H1 (cell line): Measurements from ENCODE around the gene NAA16. TPM values are rescaled to one million over a fixed set of nuclear protein-coding genes. Genes with fewer than 3 reads are reported as not detected.

ENCODE experiments used
- CTCF ChIA-PET: fragments of 300-600 bp; sonication (Branson Sonifier 250); formaldehyde crosslinking; loops from one replicate; lab custom pipeline; 2021; ENCODE audit not compliant: partially characterized antibody; lab: Charles Lee
- POLR2A ChIA-PET: fragments of 300-600 bp; sonication (Branson Sonifier 250); formaldehyde crosslinking; loops from one replicate; lab custom pipeline; 2021; ENCODE audit warnings: inconsistent platforms; ENCODE audit not compliant: partially characterized antibody; lab: Charles Lee
- DNase-seq, 2 experiments: peaks; one replicate each; pipeline versions ENCODE4 v3.0.0 to v3.0.0-alpha.2; 2010 to 2022; ENCODE audit warnings: low spot score in 2 of 2, low read depth in 1 of 2, mixed read lengths in 1 of 2
- FAIRE-seq: peaks from 2 replicates; lab custom pipeline; 2011; peaks lifted over from hg19 to GRCh38; lab: Jason Lieb, UNC
- H2AFZ ChIP-seq: 2 replicates; pipeline ENCODE4 v1.8.1; 2012; ENCODE audit warnings: low read length, inconsistent platforms
- H2AK5ac ChIP-seq: 2 replicates; pipeline ENCODE4 v1.6.1; 2013; ENCODE audit warnings: low read depth, low read length
- H2BK120ac ChIP-seq: replicated peaks from 2 replicates; pipeline ENCODE3; 2013; ENCODE audit warnings: low read depth, low read length, inconsistent platforms
- H2BK12ac ChIP-seq: 2 replicates; pipeline ENCODE4 v1.6.1; 2013; ENCODE audit warnings: low read depth, low read length
- H2BK15ac ChIP-seq: 2 replicates; pipeline ENCODE4 v1.6.1; 2013; ENCODE audit warnings: low read length
- H2BK20ac ChIP-seq: 2 replicates; pipeline ENCODE4 v1.6.1; 2013; ENCODE audit warnings: low read length
- H2BK5ac ChIP-seq: 2 replicates; pipeline ENCODE4 v1.6.1; 2013; ENCODE audit warnings: low read depth, low read length
- H3K14ac ChIP-seq: 2 replicates; pipeline ENCODE4 v1.6.1; 2013; ENCODE audit warnings: inconsistent platforms; ENCODE audit not compliant: insufficient read length
- H3K18ac ChIP-seq: 2 replicates; pipeline ENCODE4 v1.6.1; 2013; ENCODE audit warnings: low read length; ENCODE audit errors: extremely low read depth
- H3K23ac ChIP-seq: 2 replicates; pipeline ENCODE4 v1.6.1; 2013; ENCODE audit warnings: inconsistent platforms; ENCODE audit not compliant: insufficient read length
- H3K23me2 ChIP-seq: 2 replicates; pipeline ENCODE4 v1.6.1; 2013; ENCODE audit warnings: low read depth, low read length
- H3K27ac ChIP-seq: 2 replicates; pipeline ENCODE4 v1.6.1; 2011; ENCODE audit warnings: low read depth, low read length, inconsistent platforms
- H3K27me3 ChIP-seq, 4 experiments: replicated peaks in 1 of 4; 1 replicate in 1 of 4; 2 replicates in 3 of 4; pipeline versions ENCODE4 v1.6.1 to v1.8.1; 2011 to 2013; ENCODE audit warnings: low read length in 3 of 4, mild to moderate bottlenecking in 3 of 4, inconsistent platforms in 2 of 4, mixed read lengths in 2 of 4, moderate library complexity in 1 of 4; ENCODE audit not compliant: control insufficient read depth in 3 of 4, insufficient read depth in 3 of 4; ENCODE audit errors: extremely low read depth in 1 of 4
- H3K36me3 ChIP-seq, 4 experiments: 2 replicates each; pipeline versions ENCODE4 v1.6.1 to v1.8.1; 2011 to 2013; ENCODE audit warnings: mild to moderate bottlenecking in 4 of 4, low read length in 3 of 4, moderate library complexity in 2 of 4, control low read depth in 1 of 4, inconsistent platforms in 1 of 4; ENCODE audit not compliant: insufficient read depth in 4 of 4, control insufficient read depth in 2 of 4
- H3K4ac ChIP-seq: replicated peaks from 2 replicates; pipeline ENCODE3; 2013; ENCODE audit warnings: low read length, low read depth, mixed read lengths, inconsistent platforms; ENCODE audit not compliant: insufficient read length
- H3K4me1 ChIP-seq, 4 experiments: replicated peaks in 1 of 4; 1 replicate in 1 of 4; 2 replicates in 3 of 4; pipeline versions ENCODE4 v1.6.1 to v1.8.1; 2011 to 2013; ENCODE audit warnings: low read length in 3 of 4, inconsistent platforms in 2 of 4, mixed read lengths in 1 of 4; ENCODE audit not compliant: insufficient read depth in 4 of 4, control insufficient read depth in 3 of 4
- H3K4me2 ChIP-seq, 2 experiments: 2 replicates each; pipeline versions ENCODE4 v1.6.1 to v1.8.1; 2011 to 2013; ENCODE audit warnings: low read depth in 2 of 2, low read length in 2 of 2, control low read depth in 1 of 2, inconsistent platforms in 1 of 2, mild to moderate bottlenecking in 1 of 2; ENCODE audit not compliant: insufficient read depth in 1 of 2
- H3K4me3 ChIP-seq, 4 experiments: fragments of 200-600, 300-600 bp in 1 of 4; sonication (generic), shearing (Covaris generic), sonication (Bioruptor Twin) in 1 of 4; 2 replicates each; pipeline versions ENCODE4 v1.5.1 to v1.8.1; 2011 to 2016; ENCODE audit warnings: low read length in 4 of 4, low read depth in 3 of 4, control low read depth in 2 of 4, inconsistent platforms in 2 of 4, mild to moderate bottlenecking in 2 of 4, mixed read lengths in 1 of 4, moderate library complexity in 1 of 4; ENCODE audit not compliant: insufficient read depth in 2 of 4; ENCODE audit errors: extremely low read depth in 1 of 4
- H3K56ac ChIP-seq: replicated peaks from 2 replicates; pipeline ENCODE3; 2013; ENCODE audit warnings: low read depth, mild to moderate bottlenecking, mixed read lengths, low read length, inconsistent platforms; ENCODE audit not compliant: insufficient read length
- H3K79me1 ChIP-seq: 2 replicates; pipeline ENCODE4 v1.6.1; 2013; ENCODE audit warnings: low read depth, low read length, control low read depth
- H3K79me2 ChIP-seq, 2 experiments: 2 replicates each; pipeline versions ENCODE4 v1.6.1 to v1.8.1; 2012 to 2013; ENCODE audit warnings: low read length in 2 of 2, mild to moderate bottlenecking in 2 of 2, inconsistent platforms in 1 of 2; ENCODE audit not compliant: insufficient read depth in 2 of 2, control insufficient read depth in 1 of 2
- H3K9ac ChIP-seq, 4 experiments: replicated peaks in 1 of 4; 1 replicate in 1 of 4; 2 replicates in 3 of 4; pipeline versions ENCODE4 v1.6.1 to v1.8.1; 2011 to 2013; ENCODE audit warnings: low read depth in 3 of 4, low read length in 3 of 4, control low read depth in 2 of 4, mild to moderate bottlenecking in 2 of 4, moderate library complexity in 2 of 4, inconsistent platforms in 1 of 4; ENCODE audit errors: extremely low read depth in 1 of 4
- H3K9me3 ChIP-seq, 2 experiments: 2 replicates each; pipeline versions ENCODE4 v1.6.1 to v1.8.1; 2012 to 2013; ENCODE audit warnings: mild to moderate bottlenecking in 2 of 2, moderate library complexity in 2 of 2, control low read depth in 1 of 2, inconsistent platforms in 1 of 2, low read depth in 1 of 2, low read length in 1 of 2, mixed read lengths in 1 of 2; ENCODE audit not compliant: insufficient read depth in 2 of 2
- H4K20me1 ChIP-seq, 2 experiments: replicated peaks in 1 of 2; 2 replicates each; pipeline versions ENCODE3 to v1.8.1; 2011 to 2013; ENCODE audit warnings: inconsistent platforms in 2 of 2, low read length in 2 of 2, mild to moderate bottlenecking in 1 of 2; ENCODE audit not compliant: insufficient read depth in 2 of 2, control insufficient read depth in 1 of 2
- H4K5ac ChIP-seq: 2 replicates; pipeline ENCODE4 v1.6.1; 2013; ENCODE audit warnings: low read length, low read depth, mixed read lengths, inconsistent platforms; ENCODE audit not compliant: insufficient read length
- H4K8ac ChIP-seq: 2 replicates; pipeline ENCODE4 v1.8.0; 2013; ENCODE audit warnings: mild to moderate bottlenecking, moderate library complexity, low read length, inconsistent platforms; ENCODE audit not compliant: insufficient read depth; ENCODE audit errors: extremely low read depth
- H4K91ac ChIP-seq: replicated peaks from 2 replicates; pipeline ENCODE3; 2013; ENCODE audit warnings: low read length, mixed read lengths, inconsistent platforms; ENCODE audit not compliant: insufficient read length
- ASH2L ChIP-seq: fragments of 200-600, 300-600 bp; sonication (generic); IDR thresholded peaks from one replicate; pipeline ENCODE4 v1.7.1; 2017; ENCODE audit warnings: low read length
- BACH1 ChIP-seq: IDR thresholded peaks from 2 replicates; pipeline ENCODE4 v1.6.1; 2012; ENCODE audit warnings: low read length, improper control_type of control experiment
- BRCA1 ChIP-seq: IDR thresholded peaks from 2 replicates; pipeline ENCODE4 v1.6.1; 2012; ENCODE audit warnings: low read depth, low read length, improper control_type of control experiment
- CBX8 ChIP-seq: fragments of 300-800, 300-1000 bp; sonication (generic); IDR thresholded peaks from 2 replicates; pipeline ENCODE4 v1.7.1; 2016; ENCODE audit warnings: low read depth, low read length, borderline replicate concordance
- NRF1 ChIP-seq: IDR thresholded peaks from 2 replicates; pipeline ENCODE4 v1.6.1; 2011; ENCODE audit warnings: mild to moderate bottlenecking, low read depth, low read length, improper control_type of control experiment
- PHF8 ChIP-seq: fragments of 200-600 bp; sonication (generic); conservative IDR thresholded peaks from 2 replicates; pipeline ENCODE4 v1.7.1; 2012; ENCODE audit warnings: low read depth, mild to moderate bottlenecking, inconsistent platforms, low read length, moderate library complexity
- SAP30 ChIP-seq: fragments of 300-600 bp; sonication (generic); IDR thresholded peaks from 2 replicates; pipeline ENCODE4 v1.7.1; 2012; ENCODE audit warnings: low read length, moderate library complexity, mild to moderate bottlenecking, inconsistent platforms; ENCODE audit not compliant: insufficient read depth, insufficient replicate concordance
- SIRT6 ChIP-seq: IDR thresholded peaks from one replicate; pipeline ENCODE4 v1.7.1; 2012; ENCODE audit warnings: low read length, inconsistent platforms
- SRF ChIP-seq: IDR thresholded peaks from 2 replicates; pipeline ENCODE4 v1.6.1; 2011; ENCODE audit warnings: mild to moderate bottlenecking, low read depth, low read length, moderate library complexity
- TEAD4 ChIP-seq: IDR thresholded peaks from 2 replicates; pipeline ENCODE4 v1.6.1; 2012; ENCODE audit warnings: low read depth, low read length, inconsistent platforms, mixed read lengths
- WGBS, 2 experiments: shearing (Covaris generic) in 1 of 2; methylation state at CpG; one replicate each; pipeline versions ENCODE4 v1.1.6 to v1.1.7; 2013 to 2015; ENCODE audit warnings: low lambda C conversion rate in 2 of 2, mixed read lengths in 2 of 2, inconsistent platforms in 1 of 2, low coverage in 1 of 2, missing lambda C conversion rate in 1 of 2; ENCODE audit not compliant: insufficient replicate concordance in 2 of 2, insufficient coverage in 1 of 2, insufficient read length in 1 of 2; ENCODE audit errors: extremely low coverage in 1 of 2, missing lambda C conversion rate in 1 of 2; 5-methylcytosine and 5-hydroxymethylcytosine counted together
- polyA plus RNA-seq, 7 experiments: library from polyadenylated mRNA; depleted of rRNA in 3 of 7; stranded (reverse) in 5 of 7; unstranded in 2 of 7; fragments of >200 nt in 5 of 7; fragments of 200-250 nt in 2 of 7; gene quantifications; 1 replicate in 5 of 7; 2 replicates in 1 of 7; 4 replicates in 1 of 7; pipeline versions ENCODE4 v1.2.1 to v1.2.3, GENCODE V29; 2011 to 2013; ENCODE audit warnings: missing spikeins in 2 of 7, mixed read lengths in 2 of 7
- total RNA-seq: library from RNA; stranded (reverse); fragmentation: NEBNext Ultra II Directional; extraction: Animal tissue kit (Norgen Biotek cat#: 25700); gene quantifications from 2 replicates; pipeline ENCODE4 v1.2.1, GENCODE V29; 2021

NAA16 gene
- total and polyA plus RNA-seq, 2 of the 8 experiments (the other 6 are each of a cell fraction or from before 2014, with no cell fraction given), result 11.4 to 40.0 TPM

DNA sequence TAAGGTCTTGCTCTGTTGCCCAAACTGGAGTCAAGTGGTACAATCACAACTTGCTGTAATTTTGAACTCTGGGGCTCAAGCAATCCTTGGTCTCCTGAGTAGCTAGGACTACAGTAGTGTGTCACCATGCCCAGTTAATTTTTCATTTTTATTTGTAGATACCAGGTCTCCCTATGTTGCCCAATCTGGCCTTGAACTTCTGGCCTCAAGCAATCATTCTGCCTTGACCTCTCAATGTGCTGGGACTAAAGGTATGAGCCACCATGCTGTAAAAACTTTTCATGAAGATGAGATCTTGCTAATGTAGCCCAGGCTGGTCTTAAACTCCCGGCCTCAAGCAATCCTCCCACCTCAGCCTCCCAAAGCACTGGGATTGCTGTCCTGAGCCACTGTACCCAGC, 15.1 kb upstream of the NAA16 start:
- no peak overlapping the region for H3K4ac ChIP-seq
- H3K18ac ChIP-seq, result no peak overlapping the region

More for the DNA sequence above, 15.1 kb upstream of the NAA16 start:
- H3K9ac ChIP-seq, result no peak overlapping the region
- H3K79me2 ChIP-seq, result no peaks in the 10 kb centered on the region
- FAIRE-seq (no peak), DNase-seq (no peak)
- H3K4me1 ChIP-seq, result no peaks in the 10 kb centered on the region
- no peak overlapping the region for H2BK20ac ChIP-seq
- POLR2A ChIA-PET, result no interaction called here
- H3K9me3 ChIP-seq, result no peaks in the 10 kb centered on the region; a peak in 1 of 4 replicates
- no peak overlapping the region for H4K91ac ChIP-seq
- H3K79me1 ChIP-seq, result no peaks in the 10 kb centered on the region
- no peak overlapping the region for H2BK15ac ChIP-seq
- H2BK12ac ChIP-seq, result no peak overlapping the region
- H3K14ac ChIP-seq, result no peak overlapping the region
- H4K20me1 ChIP-seq, result no peaks in the 10 kb centered on the region
- H3K23ac ChIP-seq, result no peak overlapping the region
- no peak overlapping the region for H4K5ac ChIP-seq
- H2BK120ac ChIP-seq, result no peak overlapping the region
- H3K27ac ChIP-seq, result no peak overlapping the region
- no peak overlapping the region for H3K56ac ChIP-seq
- no peak overlapping the region for H3K4me3 ChIP-seq
- H3K36me3 ChIP-seq, result no peaks in the 10 kb centered on the region
- H3K27me3 ChIP-seq, result no peaks in the 10 kb centered on the region
- 94% methylated on average over 1 of the region's 1 CpG; no CpG with 5 or more reads in 1 of the 2 experiments for WGBS, 2 experiments
- CTCF ChIA-PET, result interaction anchor here (0.6 kb wide), 1 partner anchor 41 kb away, joined by 3 read pairs; no protein-coding TSS in a partner anchor
- H2AFZ ChIP-seq, result no peak overlapping the region
- H4K8ac ChIP-seq, result no peak overlapping the region
- no peak overlapping the region for H3K4me2 ChIP-seq
- no peak overlapping the region for H2AK5ac ChIP-seq
- no peak overlapping the region for H2BK5ac ChIP-seq
- H3K23me2 ChIP-seq, result no peaks in the 10 kb centered on the region
- no peak for TF ChIP-seq SRF
- no peak for TF ChIP-seq ASH2L
- no peak for TF ChIP-seq TEAD4
- TF ChIP-seq CBX8, result no peak
- TF ChIP-seq BACH1, result no peak
- TF ChIP-seq NRF1, result no peak
- TF ChIP-seq SAP30, result no peak
- no peak for TF ChIP-seq SIRT6
- TF ChIP-seq PHF8, result no peak
- no peak for TF ChIP-seq BRCA1
